B cell (primary cell): Measurements from ENCODE around the gene STAT4.

Experiments used
- CTCF ChIP-seq: fragments of 200-600 bp; IDR thresholded peaks from one replicate; pipeline ENCODE4 v1.8.0; 2022; ENCODE audit warnings: antibody characterized with exemption, mild to moderate bottlenecking
- EZH2 ChIP-seq: IDR thresholded peaks from 2 replicates; pipeline ENCODE4 v1.6.1; 2012; ENCODE audit warnings: borderline replicate concordance, low read depth, mild to moderate bottlenecking, moderate library complexity, low read length; ENCODE audit not compliant: insufficient read depth, poor library complexity, severe bottlenecking

- no peak for TF ChIP-seq EZH2
- no peak for TF ChIP-seq CTCF
Observed at GRCh38 chr2:191020742-191021381, 129.9 kb downstream of the STAT4 start.
